ENCODE measurements around the gene PABPC5. TPM values are rescaled to one million over a fixed set of nuclear protein-coding genes. Genes with fewer than 3 reads are reported as not detected.

PABPC5 gene
- total RNA-seq (2014; rRNA removed; shearing (Covaris generic)) (not detected in 2 replicates), total RNA-seq (2022) (not detected in 2 replicates), Bru-seq, nascent RNA (not detected), BruChase-seq, experiment 1, labeled RNA remaining after a 6-hour chase (not detected), BruChase-seq, experiment 2, labeled RNA remaining after a 2-hour chase (not detected)
- long read RNA-seq = 0 reads

DNA sequence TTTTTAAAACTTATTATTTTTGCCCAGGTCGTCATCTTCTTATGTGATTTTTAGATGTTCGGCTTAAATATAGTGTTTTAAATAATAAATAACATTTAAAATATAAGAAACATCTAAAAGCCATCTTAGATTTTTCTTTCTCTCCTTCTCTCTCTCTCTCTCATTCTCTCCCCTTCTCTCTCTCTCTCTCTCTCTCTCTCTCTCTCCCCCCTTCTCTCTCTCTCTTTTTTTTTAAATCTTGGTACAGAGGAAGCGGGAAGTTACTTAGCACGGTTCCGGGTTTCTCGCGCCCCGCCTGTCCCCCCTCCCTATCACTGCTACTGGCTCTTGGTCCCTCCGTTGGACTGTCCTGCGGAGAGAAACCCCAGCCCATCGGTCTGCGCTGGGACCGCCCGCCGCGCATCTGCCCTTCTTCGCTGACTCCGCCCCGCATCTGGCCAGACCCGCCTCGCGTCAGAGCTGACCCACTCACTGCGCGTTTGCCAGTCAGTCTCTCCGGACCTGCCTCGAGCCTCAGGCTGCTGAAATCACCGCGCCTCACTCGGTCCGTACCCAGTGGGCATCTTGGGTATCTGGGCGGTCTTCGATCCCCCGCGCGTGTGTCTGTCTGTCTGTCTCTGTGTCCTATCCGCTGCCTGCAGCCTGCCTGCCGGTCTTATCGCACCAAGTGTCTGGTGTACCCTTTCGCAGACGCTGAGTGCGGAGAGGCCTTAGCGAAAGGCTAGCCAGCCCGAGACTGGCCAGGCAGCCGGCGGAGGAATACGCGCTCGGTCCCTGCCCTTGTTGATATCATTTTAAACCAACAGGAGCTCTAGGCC lies at the start of gene PABPC5:
PABPC5 (plus strand) TSS at position 489 of the 818 bp plus-strand sequence. CDS start 739 bp downstream, outside the sequence.
- Histone ChIP-seq H3K36me3 (ENCODE audit: insufficient read depth, low read length) (no peaks in the 10 kb centered on the region), H3K9me3 (ENCODE audit: low read length) (no peaks in the 10 kb centered on the region), H3K4me1 (ENCODE audit: insufficient read depth, low read length, poor library complexity, severe bottlenecking) (no peaks in the 10 kb centered on the region), H3K79me2 (ENCODE audit: insufficient read depth, low read depth, low read length) (no peaks in the 10 kb centered on the region), H3K27ac (ENCODE audit: low read depth, low read length, poor library complexity, severe bottlenecking) (no peak within 1 kb of the TSS), H3K4me2 (ENCODE audit: low read length) (no peak within 1 kb of the TSS), H3K9me2 (ENCODE audit: insufficient read depth, low read length) (no peaks in the 10 kb centered on the region), H4K20me1 (ENCODE audit: insufficient read depth, low read length) (no peaks in the 10 kb centered on the region), H3K4me3 (ENCODE audit: low read depth, low read length, poor library complexity, severe bottlenecking) (no peak within 1 kb of the TSS), H2AFZ (ENCODE audit: low read length) (no peak within 1 kb of the TSS)
- ChIA-PET CTCF (ENCODE audit: unreplicated experiment) (no interaction called here), POLR2A (no interaction called here)
- TF ChIP-seq, protein P1, sequence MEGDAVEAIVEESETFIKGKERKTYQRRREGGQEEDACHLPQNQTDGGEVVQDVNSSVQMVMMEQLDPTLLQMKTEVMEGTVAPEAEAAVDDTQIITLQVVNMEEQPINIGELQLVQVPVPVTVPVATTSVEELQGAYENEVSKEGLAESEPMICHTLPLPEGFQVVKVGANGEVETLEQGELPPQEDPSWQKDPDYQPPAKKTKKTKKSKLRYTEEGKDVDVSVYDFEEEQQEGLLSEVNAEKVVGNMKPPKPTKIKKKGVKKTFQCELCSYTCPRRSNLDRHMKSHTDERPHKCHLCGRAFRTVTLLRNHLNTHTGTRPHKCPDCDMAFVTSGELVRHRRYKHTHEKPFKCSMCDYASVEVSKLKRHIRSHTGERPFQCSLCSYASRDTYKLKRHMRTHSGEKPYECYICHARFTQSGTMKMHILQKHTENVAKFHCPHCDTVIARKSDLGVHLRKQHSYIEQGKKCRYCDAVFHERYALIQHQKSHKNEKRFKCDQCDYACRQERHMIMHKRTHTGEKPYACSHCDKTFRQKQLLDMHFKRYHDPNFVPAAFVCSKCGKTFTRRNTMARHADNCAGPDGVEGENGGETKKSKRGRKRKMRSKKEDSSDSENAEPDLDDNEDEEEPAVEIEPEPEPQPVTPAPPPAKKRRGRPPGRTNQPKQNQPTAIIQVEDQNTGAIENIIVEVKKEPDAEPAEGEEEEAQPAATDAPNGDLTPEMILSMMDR (conservative IDR thresholded peaks at IDR 0.05; ENCODE audit: low read length) = no peak
- TF ChIP-seq EZH2phosphoT487 (IDR thresholded peaks at IDR 0.05; ENCODE audit: borderline replicate concordance, low read depth, low read length) = no peak
- intact Hi-C loops (cut with micrococcal nuclease; ENCODE audit: unreplicated experiment) = no loop called here
- no peak for DNase-seq (ENCODE audit: low spot score)
- BruUV-seq (replicated peaks) = no TSS peak

DNA sequence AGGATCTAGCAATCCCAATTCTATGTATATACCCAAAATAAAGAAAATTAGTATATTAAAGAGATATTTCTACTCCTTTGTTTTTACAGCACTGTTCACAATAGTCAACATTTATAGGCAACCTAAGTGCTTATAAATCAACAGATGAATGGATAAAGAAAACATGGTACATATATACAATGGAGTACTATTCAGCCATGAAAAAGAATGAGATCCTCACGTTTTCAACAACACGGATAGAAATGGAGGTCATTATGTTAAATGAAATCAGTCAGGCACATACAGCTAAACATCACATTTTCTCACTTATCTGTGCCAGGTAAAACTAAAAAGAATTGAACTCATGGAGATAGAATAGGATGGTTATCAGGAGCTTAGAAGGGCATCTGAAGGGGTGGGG lies 45.6 kb upstream of the PABPC5 start:
- CTCF ChIA-PET (ENCODE audit: unreplicated experiment) = no interaction called here

More for the DNA sequence above, 45.6 kb upstream of the PABPC5 start:
- intact Hi-C loops (cut with micrococcal nuclease; ENCODE audit: unreplicated experiment) = no loop called here
- DNase-seq (ENCODE audit: low spot score) = no peak
- no TSS peak for BruUV-seq (replicated peaks)
- no peaks in the 10 kb centered on the region for H3K9me2 ChIP-seq (ENCODE audit: insufficient read depth, low read length)
- POLR2A ChIA-PET = no interaction called here
- TF ChIP-seq EZH2phosphoT487 (IDR thresholded peaks at IDR 0.05; ENCODE audit: borderline replicate concordance, low read depth, low read length) = no peak
- TF ChIP-seq, protein P1 (conservative IDR thresholded peaks at IDR 0.05; ENCODE audit: low read length) = no peak
- H3K4me1 ChIP-seq (ENCODE audit: insufficient read depth, low read length, poor library complexity, severe bottlenecking) = no peaks in the 10 kb centered on the region
- no peaks in the 10 kb centered on the region for H3K9me3 ChIP-seq (ENCODE audit: low read length)
- H3K4me2 ChIP-seq (ENCODE audit: low read length) = no peak overlapping the region
- H3K4me3 ChIP-seq (ENCODE audit: low read depth, low read length, poor library complexity, severe bottlenecking) = no peak overlapping the region
- no peak overlapping the region for H3K27ac ChIP-seq (ENCODE audit: low read depth, low read length, poor library complexity, severe bottlenecking)
- H2AFZ ChIP-seq (ENCODE audit: low read length) = no peak overlapping the region
- H4K20me1 ChIP-seq (ENCODE audit: insufficient read depth, low read length) = no peaks in the 10 kb centered on the region
- H3K79me2 ChIP-seq (ENCODE audit: insufficient read depth, low read depth, low read length) = no peaks in the 10 kb centered on the region
- no peaks in the 10 kb centered on the region for H3K36me3 ChIP-seq (ENCODE audit: insufficient read depth, low read length)

Measured in OCI-LY7 (cell line).